WTC11 (cell line): ENCODE results near the gene TMEM121B. TPM values are rescaled to one million over a fixed set of nuclear protein-coding genes. Genes with fewer than 3 reads are reported as not detected.

Experiments used
- ATAC-seq: fragments of 200-7000 bp; cut with Tn5 transposase; 2 replicates; pipeline ENCODE4 v1.10.0; 2021; ENCODE audit warnings: mild to moderate bottlenecking, moderate library complexity
- CTCF ChIA-PET: fragments of 300-600 bp; sonication (Branson Sonifier 250); formaldehyde crosslinking; loops from one replicate; lab custom pipeline; 2021; ENCODE audit warnings: antibody characterized with exemption; lab: Charles Lee
- POLR2A ChIA-PET: fragments of 350-600 bp; sonication (Branson Sonifier 250); formaldehyde crosslinking; loops from one replicate; lab custom pipeline; 2021; ENCODE audit warnings: antibody characterized with exemption; lab: Charles Lee
- DNase-seq: peaks from one replicate; pipeline ENCODE4 v3.0.0; 2021; ENCODE audit warnings: low spot score
- H3K27ac Mint-ChIP-seq: 2 replicates; pipeline ENCODE4 v1.8.0; 2021; ENCODE audit warnings: mixed read lengths
- H3K27me3 Mint-ChIP-seq: 2 replicates; pipeline ENCODE4 v1.8.0; 2021; ENCODE audit warnings: low read depth, mild to moderate bottlenecking, moderate library complexity, mixed read lengths
- H3K36me3 Mint-ChIP-seq: 2 replicates; pipeline ENCODE4 v1.8.0; 2021; ENCODE audit warnings: mixed read lengths
- H3K4me1 Mint-ChIP-seq: 2 replicates; pipeline ENCODE4 v1.8.0; 2022; ENCODE audit warnings: mixed read lengths
- H3K4me3 Mint-ChIP-seq: 2 replicates; pipeline ENCODE4 v1.8.0; 2021; ENCODE audit warnings: mild to moderate bottlenecking, moderate library complexity, mixed read lengths
- H3K9me3 Mint-ChIP-seq: 2 replicates; pipeline ENCODE4 v1.8.0; 2021; ENCODE audit warnings: mixed read lengths
- ATF1 ChIP-seq: sonication (generic); formaldehyde crosslinking; IDR thresholded peaks from 2 replicates; pipeline ENCODE4 v1.8.1; 2023; ENCODE audit warnings: mild to moderate bottlenecking, moderate library complexity, missing genetic modification reagents
- FOXK1 ChIP-seq: sonication (generic); formaldehyde crosslinking; IDR thresholded peaks from 2 replicates; pipeline ENCODE4 v1.8.0; 2022; ENCODE audit warnings: mild to moderate bottlenecking, moderate library complexity, missing genetic modification reagents
- GABPB1 ChIP-seq: sonication (generic); formaldehyde crosslinking; IDR thresholded peaks from 2 replicates; pipeline ENCODE4 v1.8.1; 2023; ENCODE audit warnings: mild to moderate bottlenecking, missing genetic modification reagents
- IRF2 ChIP-seq: sonication (generic); formaldehyde crosslinking; IDR thresholded peaks from 2 replicates; pipeline ENCODE4 v1.8.0; 2022; ENCODE audit warnings: low read depth, missing genetic modification reagents, borderline replicate concordance
- NFE2L1 ChIP-seq: sonication (generic); formaldehyde crosslinking; IDR thresholded peaks from 2 replicates; pipeline ENCODE4 v1.8.1; 2023; ENCODE audit warnings: missing genetic modification reagents
- RORB ChIP-seq: fragments of 250-450 bp; sonication (Bioruptor Pico); IDR thresholded peaks from 2 replicates; pipeline ENCODE4 v1.9.0; 2021; ENCODE audit warnings: mild to moderate bottlenecking
- ZNF121 ChIP-seq: sonication (generic); formaldehyde crosslinking; IDR thresholded peaks from 2 replicates; pipeline ENCODE4 v1.8.0; 2023; ENCODE audit warnings: missing genetic modification reagents
- ZNF396 ChIP-seq: fragments of 250-450 bp; sonication (Bioruptor Pico); IDR thresholded peaks from 2 replicates; pipeline ENCODE4 v1.8.0; 2021; ENCODE audit warnings: mild to moderate bottlenecking, moderate library complexity, borderline replicate concordance
- total RNA-seq: library from RNA; stranded (reverse); gene quantifications from 3 replicates; pipeline ENCODE4 v1.2.3, GENCODE V29; 2021
- TF ChIP-seq, protein P1 (sequence below): fragments of 250-450 bp; sonication (Bioruptor Pico); IDR thresholded peaks from 2 replicates; pipeline ENCODE4 v1.9.0; 2021; ENCODE audit warnings: mild to moderate bottlenecking, borderline replicate concordance
- TF ChIP-seq, protein P2 (sequence below): sonication (generic); formaldehyde crosslinking; IDR thresholded peaks from 2 replicates; pipeline ENCODE4 v1.8.1; 2022; ENCODE audit warnings: mild to moderate bottlenecking, missing genetic modification reagents, moderate library complexity, borderline replicate concordance
- TF ChIP-seq, protein P3 (sequence below): sonication (generic); formaldehyde crosslinking; IDR thresholded peaks from 2 replicates; pipeline ENCODE4 v1.8.0; 2022; ENCODE audit warnings: mild to moderate bottlenecking, missing genetic modification reagents
- TF ChIP-seq, protein P4 (sequence below): sonication (generic); formaldehyde crosslinking; IDR thresholded peaks from 2 replicates; pipeline ENCODE4 v1.8.0; 2022; ENCODE audit warnings: missing genetic modification reagents
- TF ChIP-seq, protein P5 (sequence below): sonication (generic); formaldehyde crosslinking; IDR thresholded peaks from 2 replicates; pipeline ENCODE4 v1.8.1; 2023; ENCODE audit warnings: mild to moderate bottlenecking, missing genetic modification reagents
- TF ChIP-seq, protein P6 (sequence below): sonication (generic); formaldehyde crosslinking; conservative IDR thresholded peaks from 2 replicates; pipeline ENCODE4 v1.8.1; 2022; ENCODE audit warnings: mild to moderate bottlenecking, missing genetic modification reagents

The TMEM121B gene
- total RNA-seq, 1 experiment from 2014 or later, result 7.5 TPM

DNA sequence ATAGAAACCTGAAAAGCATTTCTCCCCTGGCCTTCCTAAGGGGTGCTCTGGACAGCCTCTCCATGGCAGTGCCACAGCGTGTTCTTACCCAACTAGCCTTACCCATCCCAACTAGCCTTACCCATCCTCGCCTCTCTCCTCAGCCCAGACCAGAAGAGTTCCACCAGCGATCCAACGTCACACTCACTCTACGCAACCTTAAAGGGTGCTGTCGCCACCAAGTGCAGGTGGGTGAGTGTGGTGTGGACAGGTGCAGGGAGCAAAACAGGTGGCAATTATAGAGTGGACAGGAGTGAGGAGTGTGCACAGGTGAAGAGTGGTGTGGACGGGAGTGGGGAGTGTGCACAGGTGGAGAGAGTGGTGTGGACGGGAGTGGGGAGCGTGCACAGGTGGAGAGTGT, 17.8 kb downstream of the TMEM121B start:
- Mint-ChIP-seq H3K36me3 (peaks cover 19% of the 10 kb centered on the region; the same call in 1 of the 2 replicates), H3K9me3 (no peaks in the 10 kb centered on the region), H3K4me3 (no peak overlapping the region), H3K4me1 (no peaks in the 10 kb centered on the region)
- ATAC-seq (no peak), DNase-seq (no peak)
- CTCF ChIA-PET, result no interaction called here
- POLR2A ChIA-PET, result no interaction called here
- TF ChIP-seq ATF1 (CRISPR knock-in tag), result no peak
- no peak for TF ChIP-seq NFE2L1 (CRISPR knock-in tag)
- TF ChIP-seq ZNF121 (CRISPR knock-in tag), result no peak
- no peak for TF ChIP-seq ZNF396
- no peak for TF ChIP-seq IRF2
- TF ChIP-seq, protein P1, sequence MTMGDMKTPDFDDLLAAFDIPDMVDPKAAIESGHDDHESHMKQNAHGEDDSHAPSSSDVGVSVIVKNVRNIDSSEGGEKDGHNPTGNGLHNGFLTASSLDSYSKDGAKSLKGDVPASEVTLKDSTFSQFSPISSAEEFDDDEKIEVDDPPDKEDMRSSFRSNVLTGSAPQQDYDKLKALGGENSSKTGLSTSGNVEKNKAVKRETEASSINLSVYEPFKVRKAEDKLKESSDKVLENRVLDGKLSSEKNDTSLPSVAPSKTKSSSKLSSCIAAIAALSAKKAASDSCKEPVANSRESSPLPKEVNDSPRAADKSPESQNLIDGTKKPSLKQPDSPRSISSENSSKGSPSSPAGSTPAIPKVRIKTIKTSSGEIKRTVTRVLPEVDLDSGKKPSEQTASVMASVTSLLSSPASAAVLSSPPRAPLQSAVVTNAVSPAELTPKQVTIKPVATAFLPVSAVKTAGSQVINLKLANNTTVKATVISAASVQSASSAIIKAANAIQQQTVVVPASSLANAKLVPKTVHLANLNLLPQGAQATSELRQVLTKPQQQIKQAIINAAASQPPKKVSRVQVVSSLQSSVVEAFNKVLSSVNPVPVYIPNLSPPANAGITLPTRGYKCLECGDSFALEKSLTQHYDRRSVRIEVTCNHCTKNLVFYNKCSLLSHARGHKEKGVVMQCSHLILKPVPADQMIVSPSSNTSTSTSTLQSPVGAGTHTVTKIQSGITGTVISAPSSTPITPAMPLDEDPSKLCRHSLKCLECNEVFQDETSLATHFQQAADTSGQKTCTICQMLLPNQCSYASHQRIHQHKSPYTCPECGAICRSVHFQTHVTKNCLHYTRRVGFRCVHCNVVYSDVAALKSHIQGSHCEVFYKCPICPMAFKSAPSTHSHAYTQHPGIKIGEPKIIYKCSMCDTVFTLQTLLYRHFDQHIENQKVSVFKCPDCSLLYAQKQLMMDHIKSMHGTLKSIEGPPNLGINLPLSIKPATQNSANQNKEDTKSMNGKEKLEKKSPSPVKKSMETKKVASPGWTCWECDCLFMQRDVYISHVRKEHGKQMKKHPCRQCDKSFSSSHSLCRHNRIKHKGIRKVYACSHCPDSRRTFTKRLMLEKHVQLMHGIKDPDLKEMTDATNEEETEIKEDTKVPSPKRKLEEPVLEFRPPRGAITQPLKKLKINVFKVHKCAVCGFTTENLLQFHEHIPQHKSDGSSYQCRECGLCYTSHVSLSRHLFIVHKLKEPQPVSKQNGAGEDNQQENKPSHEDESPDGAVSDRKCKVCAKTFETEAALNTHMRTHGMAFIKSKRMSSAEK (CRISPR knock-in tag), result no peak
- TF ChIP-seq FOXK1 (CRISPR knock-in tag), result no peak
- TF ChIP-seq, all 79 proteins: peak for 0
- no peak overlapping the region for H3K27ac Mint-ChIP-seq
- H3K27me3 Mint-ChIP-seq, result no peaks in the 10 kb centered on the region

DNA sequence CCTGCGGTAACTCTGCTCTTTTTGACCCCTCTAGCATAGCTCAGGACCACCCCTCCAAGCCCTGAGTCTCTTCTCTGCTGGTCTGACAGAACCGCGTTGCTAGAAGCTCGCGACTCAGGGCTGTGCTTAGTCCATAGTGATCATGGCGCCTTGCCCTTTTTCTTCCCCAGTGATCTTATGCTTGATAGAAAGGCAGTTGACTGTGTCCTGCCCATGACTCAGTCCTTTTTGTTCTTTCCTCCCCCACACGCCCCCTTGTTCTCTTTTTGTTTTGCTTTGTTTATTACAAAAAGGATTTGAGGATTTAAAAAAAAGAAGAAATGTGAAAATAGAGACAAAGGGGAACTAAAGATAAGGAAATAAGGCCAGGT, 18.9 kb downstream of the TMEM121B start:
- H3K27ac Mint-ChIP-seq, result no peak overlapping the region
- TF ChIP-seq, protein P2, sequence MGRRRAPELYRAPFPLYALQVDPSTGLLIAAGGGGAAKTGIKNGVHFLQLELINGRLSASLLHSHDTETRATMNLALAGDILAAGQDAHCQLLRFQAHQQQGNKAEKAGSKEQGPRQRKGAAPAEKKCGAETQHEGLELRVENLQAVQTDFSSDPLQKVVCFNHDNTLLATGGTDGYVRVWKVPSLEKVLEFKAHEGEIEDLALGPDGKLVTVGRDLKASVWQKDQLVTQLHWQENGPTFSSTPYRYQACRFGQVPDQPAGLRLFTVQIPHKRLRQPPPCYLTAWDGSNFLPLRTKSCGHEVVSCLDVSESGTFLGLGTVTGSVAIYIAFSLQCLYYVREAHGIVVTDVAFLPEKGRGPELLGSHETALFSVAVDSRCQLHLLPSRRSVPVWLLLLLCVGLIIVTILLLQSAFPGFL (CRISPR knock-in tag), result no peak
- TF ChIP-seq ATF1 (CRISPR knock-in tag) (no peak), RORB (no peak), GABPB1 (CRISPR knock-in tag) (no peak)
- TF ChIP-seq, protein P3, sequence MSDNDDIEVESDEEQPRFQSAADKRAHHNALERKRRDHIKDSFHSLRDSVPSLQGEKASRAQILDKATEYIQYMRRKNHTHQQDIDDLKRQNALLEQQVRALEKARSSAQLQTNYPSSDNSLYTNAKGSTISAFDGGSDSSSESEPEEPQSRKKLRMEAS (CRISPR knock-in tag), result no peak
- TF ChIP-seq, protein P4, sequence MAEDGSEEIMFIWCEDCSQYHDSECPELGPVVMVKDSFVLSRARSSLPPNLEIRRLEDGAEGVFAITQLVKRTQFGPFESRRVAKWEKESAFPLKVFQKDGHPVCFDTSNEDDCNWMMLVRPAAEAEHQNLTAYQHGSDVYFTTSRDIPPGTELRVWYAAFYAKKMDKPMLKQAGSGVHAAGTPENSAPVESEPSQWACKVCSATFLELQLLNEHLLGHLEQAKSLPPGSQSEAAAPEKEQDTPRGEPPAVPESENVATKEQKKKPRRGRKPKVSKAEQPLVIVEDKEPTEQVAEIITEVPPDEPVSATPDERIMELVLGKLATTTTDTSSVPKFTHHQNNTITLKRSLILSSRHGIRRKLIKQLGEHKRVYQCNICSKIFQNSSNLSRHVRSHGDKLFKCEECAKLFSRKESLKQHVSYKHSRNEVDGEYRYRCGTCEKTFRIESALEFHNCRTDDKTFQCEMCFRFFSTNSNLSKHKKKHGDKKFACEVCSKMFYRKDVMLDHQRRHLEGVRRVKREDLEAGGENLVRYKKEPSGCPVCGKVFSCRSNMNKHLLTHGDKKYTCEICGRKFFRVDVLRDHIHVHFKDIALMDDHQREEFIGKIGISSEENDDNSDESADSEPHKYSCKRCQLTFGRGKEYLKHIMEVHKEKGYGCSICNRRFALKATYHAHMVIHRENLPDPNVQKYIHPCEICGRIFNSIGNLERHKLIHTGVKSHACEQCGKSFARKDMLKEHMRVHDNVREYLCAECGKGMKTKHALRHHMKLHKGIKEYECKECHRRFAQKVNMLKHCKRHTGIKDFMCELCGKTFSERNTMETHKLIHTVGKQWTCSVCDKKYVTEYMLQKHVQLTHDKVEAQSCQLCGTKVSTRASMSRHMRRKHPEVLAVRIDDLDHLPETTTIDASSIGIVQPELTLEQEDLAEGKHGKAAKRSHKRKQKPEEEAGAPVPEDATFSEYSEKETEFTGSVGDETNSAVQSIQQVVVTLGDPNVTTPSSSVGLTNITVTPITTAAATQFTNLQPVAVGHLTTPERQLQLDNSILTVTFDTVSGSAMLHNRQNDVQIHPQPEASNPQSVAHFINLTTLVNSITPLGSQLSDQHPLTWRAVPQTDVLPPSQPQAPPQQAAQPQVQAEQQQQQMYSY (CRISPR knock-in tag), result no peak
- TF ChIP-seq, protein P1 (CRISPR knock-in tag), result no peak
- TF ChIP-seq, protein P5, sequence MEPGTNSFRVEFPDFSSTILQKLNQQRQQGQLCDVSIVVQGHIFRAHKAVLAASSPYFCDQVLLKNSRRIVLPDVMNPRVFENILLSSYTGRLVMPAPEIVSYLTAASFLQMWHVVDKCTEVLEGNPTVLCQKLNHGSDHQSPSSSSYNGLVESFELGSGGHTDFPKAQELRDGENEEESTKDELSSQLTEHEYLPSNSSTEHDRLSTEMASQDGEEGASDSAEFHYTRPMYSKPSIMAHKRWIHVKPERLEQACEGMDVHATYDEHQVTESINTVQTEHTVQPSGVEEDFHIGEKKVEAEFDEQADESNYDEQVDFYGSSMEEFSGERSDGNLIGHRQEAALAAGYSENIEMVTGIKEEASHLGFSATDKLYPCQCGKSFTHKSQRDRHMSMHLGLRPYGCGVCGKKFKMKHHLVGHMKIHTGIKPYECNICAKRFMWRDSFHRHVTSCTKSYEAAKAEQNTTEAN (CRISPR knock-in tag), result no peak
- TF ChIP-seq, protein P6, sequence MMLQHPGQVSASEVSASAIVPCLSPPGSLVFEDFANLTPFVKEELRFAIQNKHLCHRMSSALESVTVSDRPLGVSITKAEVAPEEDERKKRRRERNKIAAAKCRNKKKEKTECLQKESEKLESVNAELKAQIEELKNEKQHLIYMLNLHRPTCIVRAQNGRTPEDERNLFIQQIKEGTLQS (CRISPR knock-in tag), result no peak

More for the DNA sequence above, 18.9 kb downstream of the TMEM121B start:
- no peaks in the 10 kb centered on the region for H3K9me3 Mint-ChIP-seq
- no peak overlapping the region for H3K4me3 Mint-ChIP-seq
- H3K36me3 Mint-ChIP-seq, result peaks cover 19% of the 10 kb centered on the region; the same call in 1 of the 2 replicates
- no peaks in the 10 kb centered on the region for H3K27me3 Mint-ChIP-seq
- ChIA-PET POLR2A (no interaction called here), CTCF (interaction anchor here (1.0 kb wide), 1 partner anchor 17 kb away, joined by 3 read pairs; no protein-coding TSS in a partner anchor)
- ATAC-seq (no peak), DNase-seq (no peak)
- H3K4me1 Mint-ChIP-seq, result no peaks in the 10 kb centered on the region
